ENCODE measurements around the gene MAPK4. TPM values are rescaled to one million over a fixed set of nuclear protein-coding genes. Genes with fewer than 3 reads are reported as not detected.

The MAPK4 gene
- total and polyA plus RNA-seq, 10 of the 15 experiments (the other 5 are each of a cell fraction or from before 2014, with no cell fraction given), result 0.03 to 0.11 (median 0.06) TPM; not detected in 4

DNA sequence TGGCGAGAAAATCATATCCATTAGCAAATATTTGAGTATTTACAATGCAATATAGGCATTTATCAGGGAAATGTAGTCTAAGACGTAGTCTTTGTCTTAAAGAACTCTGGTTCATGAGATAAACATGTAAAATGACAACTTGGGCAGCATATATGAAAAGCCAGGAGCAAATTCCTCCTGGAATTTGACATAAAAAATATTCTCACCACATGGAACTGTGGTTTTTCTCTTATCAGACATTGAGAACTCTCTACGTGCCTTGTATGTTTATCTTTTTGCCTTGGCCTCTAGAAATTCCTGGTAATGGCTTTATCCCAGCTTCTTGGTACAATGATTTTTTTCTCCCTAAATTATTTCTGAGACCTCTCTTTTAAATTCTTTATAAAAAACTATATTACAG is 2.8 kb downstream of the MAPK4 start:
- in situ Hi-C loops (cut with MboI), result no loop called here
- no peak for ATAC-seq

More for the DNA sequence above, 2.8 kb downstream of the MAPK4 start:
- Histone ChIP-seq H2AFZ (ENCODE audit: control insufficient read depth, low read depth, low read length) (no peak overlapping the region), H3K9ac (ENCODE audit: control insufficient read depth, insufficient read depth, low read length) (no peak overlapping the region), H3K9me3 (replicated peaks; ENCODE audit: control insufficient read depth, insufficient read depth, low read length) (no peaks in the 10 kb centered on the region), H3K4me2 (ENCODE audit: control insufficient read depth, insufficient read depth) (no peak overlapping the region), H3K4me1 (ENCODE audit: control insufficient read depth, insufficient read depth, low read length) (no peaks in the 10 kb centered on the region), H3K27ac (ENCODE audit: control insufficient read depth, insufficient read depth) (no peak overlapping the region), H3K36me3 (ENCODE audit: control insufficient read depth in 2 of 2, insufficient read depth in 2 of 2, low read length in 1 of 2) (no peaks in the 10 kb centered on the region), H3K79me2 (ENCODE audit: control insufficient read depth, insufficient read depth, low read length) (no peaks in the 10 kb centered on the region), H4K20me1 (ENCODE audit: control insufficient read depth, insufficient read depth) (no peaks in the 10 kb centered on the region), H3K27me3 (replicated peaks in 1 of 2; ENCODE audit: control insufficient read depth in 2 of 2, insufficient read depth in 2 of 2, low read length in 1 of 2) (peaks cover 13 to 15% of the 10 kb centered on the region in 2 experiments), H3K4me3 (no peak overlapping the region)
- FAIRE-seq (no peak), DNase-seq (ENCODE audit: low read depth, low spot score) (no peak)
- no peak for TF ChIP-seq RB1 (IDR thresholded peaks at IDR 0.05; ENCODE audit: borderline replicate concordance)
- no peak for TF ChIP-seq BMI1 (IDR thresholded peaks at IDR 0.05; ENCODE audit: borderline replicate concordance)
- no peak for TF ChIP-seq MAX (IDR thresholded peaks at IDR 0.05; ENCODE audit: low read depth, low read length)
- no peak for TF ChIP-seq SREBF1 (IDR thresholded peaks at IDR 0.05; ENCODE audit: low read length)
- no peak for TF ChIP-seq BCL3 (IDR thresholded peaks at IDR 0.05; ENCODE audit: borderline replicate concordance, insufficient read depth, low read depth, low read length, poor library complexity, severe bottlenecking)
- TF ChIP-seq TARDBP (IDR thresholded peaks at IDR 0.05; ENCODE audit: borderline replicate concordance), result no peak
- TF ChIP-seq, protein P1, sequence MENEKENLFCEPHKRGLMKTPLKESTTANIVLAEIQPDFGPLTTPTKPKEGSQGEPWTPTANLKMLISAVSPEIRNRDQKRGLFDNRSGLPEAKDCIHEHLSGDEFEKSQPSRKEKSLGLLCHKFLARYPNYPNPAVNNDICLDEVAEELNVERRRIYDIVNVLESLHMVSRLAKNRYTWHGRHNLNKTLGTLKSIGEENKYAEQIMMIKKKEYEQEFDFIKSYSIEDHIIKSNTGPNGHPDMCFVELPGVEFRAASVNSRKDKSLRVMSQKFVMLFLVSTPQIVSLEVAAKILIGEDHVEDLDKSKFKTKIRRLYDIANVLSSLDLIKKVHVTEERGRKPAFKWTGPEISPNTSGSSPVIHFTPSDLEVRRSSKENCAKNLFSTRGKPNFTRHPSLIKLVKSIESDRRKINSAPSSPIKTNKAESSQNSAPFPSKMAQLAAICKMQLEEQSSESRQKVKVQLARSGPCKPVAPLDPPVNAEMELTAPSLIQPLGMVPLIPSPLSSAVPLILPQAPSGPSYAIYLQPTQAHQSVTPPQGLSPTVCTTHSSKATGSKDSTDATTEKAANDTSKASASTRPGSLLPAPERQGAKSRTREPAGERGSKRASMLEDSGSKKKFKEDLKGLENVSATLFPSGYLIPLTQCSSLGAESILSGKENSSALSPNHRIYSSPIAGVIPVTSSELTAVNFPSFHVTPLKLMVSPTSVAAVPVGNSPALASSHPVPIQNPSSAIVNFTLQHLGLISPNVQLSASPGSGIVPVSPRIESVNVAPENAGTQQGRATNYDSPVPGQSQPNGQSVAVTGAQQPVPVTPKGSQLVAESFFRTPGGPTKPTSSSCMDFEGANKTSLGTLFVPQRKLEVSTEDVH (IDR thresholded peaks at IDR 0.05; ENCODE audit: low read depth, partially characterized antibody), result no peak
- TF ChIP-seq ZBED1 (IDR thresholded peaks at IDR 0.05; ENCODE audit: borderline replicate concordance), result no peak
- TF ChIP-seq, protein P2, sequence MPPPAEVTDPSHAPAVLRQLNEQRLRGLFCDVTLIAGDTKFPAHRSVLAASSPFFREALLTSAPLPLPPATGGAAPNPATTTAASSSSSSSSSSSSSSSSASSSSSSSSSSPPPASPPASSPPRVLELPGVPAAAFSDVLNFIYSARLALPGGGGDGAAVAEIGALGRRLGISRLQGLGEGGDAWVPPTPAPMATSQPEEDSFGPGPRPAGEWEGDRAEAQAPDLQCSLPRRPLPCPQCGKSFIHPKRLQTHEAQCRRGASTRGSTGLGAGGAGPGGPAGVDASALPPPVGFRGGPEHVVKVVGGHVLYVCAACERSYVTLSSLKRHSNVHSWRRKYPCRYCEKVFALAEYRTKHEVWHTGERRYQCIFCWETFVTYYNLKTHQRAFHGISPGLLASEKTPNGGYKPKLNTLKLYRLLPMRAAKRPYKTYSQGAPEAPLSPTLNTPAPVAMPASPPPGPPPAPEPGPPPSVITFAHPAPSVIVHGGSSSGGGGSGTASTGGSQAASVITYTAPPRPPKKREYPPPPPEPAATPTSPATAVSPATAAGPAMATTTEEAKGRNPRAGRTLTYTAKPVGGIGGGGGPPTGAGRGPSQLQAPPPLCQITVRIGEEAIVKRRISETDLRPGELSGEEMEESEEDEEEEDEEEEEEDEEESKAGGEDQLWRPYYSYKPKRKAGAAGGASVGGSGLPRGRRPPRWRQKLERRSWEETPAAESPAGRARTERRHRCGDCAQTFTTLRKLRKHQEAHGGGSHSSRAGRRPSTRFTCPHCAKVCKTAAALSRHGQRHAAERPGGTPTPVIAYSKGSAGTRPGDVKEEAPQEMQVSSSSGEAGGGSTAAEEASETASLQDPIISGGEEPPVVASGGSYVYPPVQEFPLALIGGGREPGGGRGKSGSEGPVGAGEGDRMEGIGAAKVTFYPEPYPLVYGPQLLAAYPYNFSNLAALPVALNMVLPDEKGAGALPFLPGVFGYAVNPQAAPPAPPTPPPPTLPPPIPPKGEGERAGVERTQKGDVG (CRISPR knock-in tag; IDR thresholded peaks at IDR 0.05), result no peak
- ChIA-PET SMC1A (ENCODE audit: uncharacterized antibody, unreplicated experiment) (no interaction called here), CTCF (no interaction called here), POLR2A (no interaction called here), RAD21 (ENCODE audit: unreplicated experiment) (no interaction called here)
- whole genome bisulfite sequencing (ENCODE audit: insufficient coverage, insufficient replicate concordance, low lambda C conversion rate, missing lambda C conversion rate), result 4% methylated on average over 3 of the region's 3 CpGs
- no TSS peak for BruUV-seq (replicated peaks)
- intact Hi-C loops (cut with micrococcal nuclease; ENCODE audit: unreplicated experiment), result no loop called here

All from GM12878 (cell line).